ENCODE results near the gene EIF2AK2.

Gene EIF2AK2

GRCh38 chr2:37110306-37111212 lies 46.2 kb downstream of the EIF2AK2 start:
- no peaks in the 10 kb centered on the region for H4K20me1 ChIP-seq (ENCODE audit: insufficient read depth, low read length)
- H3K9me2 ChIP-seq (replicated peaks; ENCODE audit: insufficient read depth, low read length): no peaks in the 10 kb centered on the region
- no peak overlapping the region for H3K9ac ChIP-seq (ENCODE audit: low read length)
- no peaks in the 10 kb centered on the region for H3K9me3 ChIP-seq (replicated peaks; ENCODE audit: insufficient read depth, low read length)
- H3K36me3 ChIP-seq (replicated peaks; ENCODE audit: insufficient read depth, low read length): peaks cover 4% of the 10 kb centered on the region; the same call in 1 of the 2 replicates
- no peak overlapping the region for H2AFZ ChIP-seq (ENCODE audit: low read length)
- H3K27ac ChIP-seq (ENCODE audit: low read length): no peak overlapping the region
- no peaks in the 10 kb centered on the region; the same call in 1 of the 2 replicates for H3F3A ChIP-seq (ENCODE audit: insufficient read depth, low read length)
- H3K27me3 ChIP-seq (replicated peaks; ENCODE audit: insufficient read depth, low read length): no peaks in the 10 kb centered on the region
- no peak for DNase-seq
- H3K4me1 ChIP-seq (ENCODE audit: low read length): no peaks in the 10 kb centered on the region
- TF ChIP-seq EZH2 (optimal IDR thresholded peaks at IDR 0.05; ENCODE audit: low read depth, low read length) (no peak), CTCF (IDR thresholded peaks at IDR 0.05; ENCODE audit: low read length) (no peak), EZH2phosphoT487 (IDR thresholded peaks at IDR 0.05; ENCODE audit: low read length) (no peak)
- H3K79me2 ChIP-seq (ENCODE audit: low read length): no peaks in the 10 kb centered on the region
- H3K4me3 ChIP-seq (ENCODE audit: low read length): no peak overlapping the region
- H3K4me2 ChIP-seq (ENCODE audit: low read depth, low read length): no peak overlapping the region

GRCh38 chr2:37109523-37109922 lies 47.3 kb downstream of the EIF2AK2 start:
- H3F3A ChIP-seq (ENCODE audit: insufficient read depth, low read length): no peaks in the 10 kb centered on the region; the same call in 1 of the 2 replicates
- no peaks in the 10 kb centered on the region for H3K79me2 ChIP-seq (ENCODE audit: low read length)
- no peaks in the 10 kb centered on the region for H3K27me3 ChIP-seq (replicated peaks; ENCODE audit: insufficient read depth, low read length)
- no peak overlapping the region for H3K4me3 ChIP-seq (ENCODE audit: low read length)
- H3K4me2 ChIP-seq (ENCODE audit: low read depth, low read length): no peak overlapping the region
- no peaks in the 10 kb centered on the region for H3K4me1 ChIP-seq (ENCODE audit: low read length)
- no peaks in the 10 kb centered on the region for H4K20me1 ChIP-seq (ENCODE audit: insufficient read depth, low read length)
- no peak for DNase-seq
- no peaks in the 10 kb centered on the region for H3K9me3 ChIP-seq (replicated peaks; ENCODE audit: insufficient read depth, low read length)
- H3K9me2 ChIP-seq (replicated peaks; ENCODE audit: insufficient read depth, low read length): no peaks in the 10 kb centered on the region
- no peak overlapping the region for H2AFZ ChIP-seq (ENCODE audit: low read length)
- H3K36me3 ChIP-seq (replicated peaks; ENCODE audit: insufficient read depth, low read length): peaks cover 4% of the 10 kb centered on the region; the same call in 1 of the 2 replicates
- H3K27ac ChIP-seq (ENCODE audit: low read length): no peak overlapping the region
- no peak overlapping the region for H3K9ac ChIP-seq (ENCODE audit: low read length)
- TF ChIP-seq CTCF (IDR thresholded peaks at IDR 0.05; ENCODE audit: low read length): no peak
- TF ChIP-seq EZH2phosphoT487 (IDR thresholded peaks at IDR 0.05; ENCODE audit: low read length): no peak
- no peak for TF ChIP-seq EZH2 (optimal IDR thresholded peaks at IDR 0.05; ENCODE audit: low read depth, low read length)

- Histone ChIP-seq H3K9me3 (replicated peaks; ENCODE audit: insufficient read depth, low read length) (no peaks in the 10 kb centered on the region), H3K9ac (ENCODE audit: low read length) (no peak overlapping the region), H2AFZ (ENCODE audit: low read length) (no peak overlapping the region), H3K9me2 (replicated peaks; ENCODE audit: insufficient read depth, low read length) (no peaks in the 10 kb centered on the region), H3K79me2 (ENCODE audit: low read length) (no peaks in the 10 kb centered on the region), H3K4me2 (ENCODE audit: low read depth, low read length) (no peak overlapping the region), H3K4me3 (ENCODE audit: low read length) (no peak overlapping the region), H3K27ac (ENCODE audit: low read length) (no peak overlapping the region), H3F3A (ENCODE audit: insufficient read depth, low read length) (no peaks in the 10 kb centered on the region), H3K4me1 (ENCODE audit: low read length) (no peaks in the 10 kb centered on the region), H3K27me3 (replicated peaks; ENCODE audit: insufficient read depth, low read length) (no peaks in the 10 kb centered on the region), H3K36me3 (replicated peaks; ENCODE audit: insufficient read depth, low read length) (peaks cover 4% of the 10 kb centered on the region; the same call in 1 of the 2 replicates), H4K20me1 (ENCODE audit: insufficient read depth, low read length) (no peaks in the 10 kb centered on the region)
- TF ChIP-seq EZH2phosphoT487 (IDR thresholded peaks at IDR 0.05; ENCODE audit: low read length) (no peak), EZH2 (optimal IDR thresholded peaks at IDR 0.05; ENCODE audit: low read depth, low read length) (no peak), CTCF (IDR thresholded peaks at IDR 0.05; ENCODE audit: low read length) (no peak)
- no peak for DNase-seq
These were observed 51.6 kb downstream of the EIF2AK2 start for GRCh38 chr2:37105150-37105549.

All from MM.1S (cell line).